B cell (primary cell): ENCODE measurements around the gene C1QTNF12.

Experiments used
- CTCF ChIP-seq: fragments of 200-600 bp; IDR thresholded peaks from one replicate; pipeline ENCODE4 v1.8.0; 2022; ENCODE audit warnings: antibody characterized with exemption, mild to moderate bottlenecking
- EZH2 ChIP-seq: IDR thresholded peaks from 2 replicates; pipeline ENCODE4 v1.6.1; 2012; ENCODE audit warnings: borderline replicate concordance, low read depth, mild to moderate bottlenecking, moderate library complexity, low read length; ENCODE audit not compliant: insufficient read depth, poor library complexity, severe bottlenecking

GRCh38 chr1:1222575-1223225 is 23.8 kb downstream of the C1QTNF12 start:
- TF ChIP-seq CTCF (no peak), EZH2 (no peak)
